Erythroblast (primary cell): Measurements from ENCODE around the gene MIF.

ENCODE experiments used
- GATA1 ChIP-seq: IDR thresholded peaks from 2 replicates; pipeline ENCODE4 v1.6.1; 2011; ENCODE audit warnings: low read depth, mild to moderate bottlenecking, control low read depth, low read length, moderate library complexity
- POLR2A ChIP-seq: IDR thresholded peaks from 2 replicates; pipeline ENCODE4 v1.6.1; 2011; ENCODE audit warnings: mild to moderate bottlenecking, low read length

DNA sequence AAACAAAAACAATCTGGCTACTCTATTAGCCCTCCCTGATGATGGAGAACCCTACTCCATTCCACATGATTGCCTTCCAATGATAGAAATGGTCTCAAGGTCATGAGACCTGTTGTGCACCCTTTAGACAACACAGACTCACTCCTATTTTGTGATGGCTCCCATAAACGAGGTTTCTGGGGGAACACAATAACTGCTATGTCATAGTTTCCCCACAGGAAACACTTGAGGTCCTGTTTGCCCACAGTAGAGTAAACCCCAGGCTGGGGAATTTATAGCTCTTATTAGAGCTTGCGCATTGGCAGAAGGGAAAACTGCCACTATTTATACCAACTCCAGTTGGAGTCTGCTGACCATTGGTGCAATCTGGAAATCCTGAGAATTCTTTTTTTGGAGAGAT is 28.7 kb downstream of the MIF start:
- TF ChIP-seq POLR2A: no peak
- no peak for TF ChIP-seq GATA1
